Aorta (tissue), 5 donors: ENCODE measurements around the gene SLC39A6. TPM values are rescaled to one million over a fixed set of nuclear protein-coding genes. Genes with fewer than 3 reads are reported as not detected.
"Not testable (repeated sequence)": the region's sequence is repeated elsewhere in the genome, so short reads cannot be mapped to it uniquely, and the experiment has no call there.

ENCODE experiments used
- ATAC-seq: fragments of 200-7000 bp; cut with Tn5 transposase; one replicate; pipeline ENCODE4 v1.9.1; 2022; ENCODE audit warnings: moderate library complexity; ENCODE audit not compliant: low FRiP score
- DNase-seq, 2 donors: peaks; one replicate each; pipeline ENCODE4 v3.0.0-alpha.2; 2020
- H3K27ac ChIP-seq, 2 donors: one replicate each; pipeline ENCODE4 v1.5.1; 2013; ENCODE audit warnings: low read length in 2 of 2, mild to moderate bottlenecking in 2 of 2, moderate library complexity in 2 of 2, control low read depth in 1 of 2, inconsistent platforms in 1 of 2, low read depth in 1 of 2
- H3K27me3 ChIP-seq, 2 donors: one replicate each; pipeline ENCODE4 v1.6.1; 2013; ENCODE audit warnings: control low read depth in 1 of 2, low read length in 1 of 2, mild to moderate bottlenecking in 1 of 2, moderate library complexity in 1 of 2; ENCODE audit not compliant: insufficient read depth in 2 of 2, control insufficient read depth in 1 of 2
- H3K36me3 ChIP-seq, 2 donors: one replicate each; pipeline ENCODE4 v1.6.1; 2013; ENCODE audit warnings: control low read depth in 1 of 2, low read length in 1 of 2, mild to moderate bottlenecking in 1 of 2; ENCODE audit not compliant: insufficient read depth in 2 of 2, control insufficient read depth in 1 of 2
- H3K4me1 ChIP-seq, 2 donors: one replicate each; pipeline ENCODE4 v1.6.1; 2013; ENCODE audit warnings: low read length in 2 of 2, control low read depth in 1 of 2, mild to moderate bottlenecking in 1 of 2, moderate library complexity in 1 of 2; ENCODE audit not compliant: insufficient read depth in 2 of 2, control insufficient read depth in 1 of 2
- H3K4me3 ChIP-seq, 2 donors: one replicate each; pipeline ENCODE4 v1.5.1; 2013; ENCODE audit warnings: low read length in 2 of 2, control low read depth in 1 of 2, mild to moderate bottlenecking in 1 of 2
- H3K9me3 ChIP-seq: one replicate; pipeline ENCODE4 v1.6.1; 2013; ENCODE audit warnings: mild to moderate bottlenecking, low read length; ENCODE audit not compliant: control insufficient read depth
- WGBS, 2 donors: extraction: QIAGEN DNeasy Blood & Tissue Kit; methylation state at CpG; one replicate each; pipeline ENCODE4 v1.1.7; 2013; 5-methylcytosine and 5-hydroxymethylcytosine counted together
- intact Hi-C, 2 donors: fragments of 100-400 bp; cut with DNase I; formaldehyde crosslinking; loops; one replicate each; pipeline versions ENCODE4 v1.14.2 to v1.15.0; 2022
- polyA plus RNA-seq, 2 donors: library from polyadenylated mRNA; stranded (reverse); fragments of 200-250 nt; gene quantifications; one replicate each; pipeline ENCODE4 v1.2.3, GENCODE V29; 2013
- total RNA-seq, 2 donors: library from RNA; stranded (reverse); fragmentation: NEBNext Ultra II Directional; extraction: Animal tissue kit (Norgen Biotek cat#: 25700); gene quantifications; one replicate each; pipeline ENCODE4 v1.2.1, GENCODE V29; 2021
- donor health status: healthy with polysubstance abuse.
- donor health status: Bipolar disorder and iron deficiency.
- donor health status: DM: no; HTN: no; CAD: no.
- donor health status: DM: no; HTN: no; CAD: no.
- donor health status: DM: yes; HTN: yes; CAD: no.

Gene SLC39A6
- total and polyA plus RNA-seq, 4 donors = 21.6 to 39.4 (median 28.4) TPM

GRCh38 chr18:36116771-36117170 lies 12.4 kb downstream of the SLC39A6 start:
- H3K4me1 ChIP-seq, DNase-seq, H3K9me3 ChIP-seq, ATAC-seq, H3K4me3 ChIP-seq, H3K36me3 ChIP-seq, H3K27me3 ChIP-seq, intact Hi-C loops, H3K27ac ChIP-seq: not testable (repeated sequence)
- 91 to 94% methylated on average over 11 of the region's 11 CpGs for WGBS, 2 donors

DNA sequence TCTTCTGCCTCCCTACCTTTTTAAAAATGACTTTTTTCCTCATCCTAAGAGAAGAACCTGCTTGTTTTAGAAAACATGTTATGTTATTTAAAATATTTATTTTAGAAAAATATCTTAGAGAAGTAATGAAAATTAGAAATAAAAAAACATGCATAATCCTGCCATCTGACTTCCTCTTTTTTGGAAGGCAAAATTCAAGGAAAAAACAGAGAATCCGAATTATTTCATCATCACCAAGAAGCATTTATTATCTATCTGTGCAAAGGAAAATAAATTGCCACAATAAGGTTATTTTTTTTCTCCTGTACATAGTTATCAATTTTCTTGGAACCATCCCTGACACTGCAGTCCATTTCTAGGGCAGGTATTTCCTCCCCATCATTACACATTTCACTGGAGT lies 14.4 kb downstream of the SLC39A6 start:
- DNase-seq (no peak), ATAC-seq (no peak)
- no peaks in the 10 kb centered on the region for H3K9me3 ChIP-seq
- H3K4me1 ChIP-seq = no peaks in the 10 kb centered on the region
- H3K36me3 ChIP-seq = peaks cover 5 to 7% of the 10 kb centered on the region in 2 donors
- H3K4me3 ChIP-seq = no peak overlapping the region
- intact Hi-C loops = no loop called here
- H3K27ac ChIP-seq = no peak overlapping the region
- WGBS, 2 donors = 96 to 100% methylated on average over 1 of the region's 1 CpG
- no peaks in the 10 kb centered on the region for H3K27me3 ChIP-seq

DNA sequence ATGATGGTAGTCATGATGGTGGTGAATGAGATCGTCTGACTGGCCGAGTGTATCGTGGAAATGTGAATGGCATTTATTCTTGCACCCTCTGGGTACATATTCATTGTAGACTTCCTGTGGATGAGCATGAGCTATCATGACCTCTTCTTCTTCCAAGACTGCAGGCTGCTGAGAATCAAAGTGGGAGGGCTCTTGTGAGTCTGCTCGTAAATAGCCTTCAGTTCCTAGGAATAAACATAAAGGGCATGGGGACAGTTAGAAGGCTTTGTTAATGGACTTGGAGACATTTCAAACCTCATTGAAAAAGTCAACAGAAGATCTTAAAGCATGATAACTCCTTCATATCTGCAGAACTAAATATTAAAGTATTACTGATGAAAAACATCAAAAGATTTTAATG lies 14.9 kb downstream of the SLC39A6 start:
- Histone ChIP-seq H3K4me1 (no peaks in the 10 kb centered on the region), H3K36me3 (peaks cover 5 to 7% of the 10 kb centered on the region in 2 donors)

GRCh38 chr18:36112302-36112701 lies 16.8 kb downstream of the SLC39A6 start:
- no peaks in the 10 kb centered on the region for H3K9me3 ChIP-seq
- DNase-seq = no peak
- no peaks in the 10 kb centered on the region for H3K27me3 ChIP-seq
- no peak overlapping the region for H3K4me3 ChIP-seq
- ATAC-seq = no peak
- intact Hi-C loops = no loop called here
- H3K27ac ChIP-seq = no peak overlapping the region
- H3K36me3 ChIP-seq = peaks cover 5 to 7% of the 10 kb centered on the region in 2 donors
- no peaks in the 10 kb centered on the region for H3K4me1 ChIP-seq

More for the DNA sequence above, 14.9 kb downstream of the SLC39A6 start:
- intact Hi-C loops = no loop called here
- no peaks in the 10 kb centered on the region for H3K27me3 ChIP-seq
- DNase-seq (no peak), ATAC-seq (no peak)
- no peak overlapping the region for H3K27ac ChIP-seq
- no peaks in the 10 kb centered on the region for H3K9me3 ChIP-seq
- no peak overlapping the region for H3K4me3 ChIP-seq
- 89% methylated on average over 4 of the region's 4 CpGs for WGBS, 2 donors

DNA sequence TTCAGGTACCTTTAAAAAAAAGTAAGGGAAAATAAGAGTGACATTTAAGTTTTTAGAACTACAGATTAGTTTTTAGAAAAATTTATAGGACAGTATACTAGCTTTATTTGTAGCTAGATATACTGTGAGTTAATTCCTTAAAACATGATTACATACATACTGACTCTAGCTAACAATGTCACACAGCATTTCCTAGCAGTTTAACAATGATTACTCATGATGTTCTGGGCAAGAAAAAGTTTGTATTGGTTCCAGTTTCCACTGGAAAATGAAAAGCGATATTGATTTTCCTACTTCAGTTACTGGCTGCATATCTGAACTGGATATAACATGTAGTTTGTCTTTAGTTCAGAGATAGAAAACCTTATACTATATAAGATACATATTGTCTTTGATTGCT lies 19.4 kb downstream of the SLC39A6 start:
- no peaks in the 10 kb centered on the region for H3K4me1 ChIP-seq
- 88 to 90% methylated on average over 1 of the region's 1 CpG for WGBS, 2 donors
- H3K9me3 ChIP-seq = no peaks in the 10 kb centered on the region
- no peak overlapping the region for H3K4me3 ChIP-seq
- H3K27ac ChIP-seq = no peak overlapping the region
- DNase-seq = no peak
- ATAC-seq = no peak
- H3K36me3 ChIP-seq = peaks cover 5 to 7% of the 10 kb centered on the region in 2 donors
- H3K27me3 ChIP-seq = no peaks in the 10 kb centered on the region
- intact Hi-C loops = no loop called here

DNA sequence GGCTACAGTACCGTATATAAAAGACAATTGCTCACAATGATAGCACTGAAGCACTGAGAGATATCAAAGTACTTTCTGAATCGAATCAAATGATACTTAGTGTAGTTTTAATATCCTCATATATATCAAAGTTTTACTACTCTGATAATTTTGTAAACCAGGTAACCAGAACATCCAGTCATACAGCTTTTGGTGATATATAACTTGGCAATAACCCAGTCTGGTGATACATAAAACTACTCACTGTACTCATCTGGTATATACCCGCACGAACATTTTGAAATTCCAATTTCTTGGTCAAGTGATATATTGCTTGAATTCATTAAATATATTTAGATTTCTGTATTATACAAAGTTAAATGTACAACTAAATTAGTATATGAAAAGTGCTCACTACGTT lies 20.5 kb downstream of the SLC39A6 start:
- no peak overlapping the region for H3K27ac ChIP-seq
- H3K9me3 ChIP-seq = no peaks in the 10 kb centered on the region
- peaks cover 3 to 5% of the 10 kb centered on the region in 2 donors for H3K36me3 ChIP-seq
- no peaks in the 10 kb centered on the region for H3K4me1 ChIP-seq
- DNase-seq = no peak
- intact Hi-C loops = no loop called here
- H3K4me3 ChIP-seq = no peak overlapping the region
- no peak for ATAC-seq
- no peaks in the 10 kb centered on the region for H3K27me3 ChIP-seq
- WGBS, 2 donors = 91 to 92% methylated on average over 5 of the region's 5 CpGs

DNA sequence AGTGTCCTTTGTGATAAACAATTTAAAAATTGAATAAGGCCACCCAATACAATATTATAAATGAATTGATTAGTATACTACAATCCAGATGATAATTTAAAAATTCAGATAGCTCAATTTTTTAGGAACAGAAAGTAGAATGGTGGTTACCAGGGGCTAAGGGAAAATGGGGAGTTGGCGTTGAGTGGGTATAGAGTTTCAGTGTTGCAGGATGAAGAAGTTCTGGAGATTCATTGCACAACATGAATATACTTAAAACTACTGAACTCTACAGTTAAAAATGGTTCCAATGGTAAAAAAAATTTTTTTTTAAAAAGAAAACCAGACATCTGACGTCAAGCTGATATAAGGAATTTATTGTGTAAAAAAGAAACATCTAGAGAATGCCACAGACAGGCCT lies 20.9 kb downstream of the SLC39A6 start:
- 47 to 50% methylated on average over 2 of the region's 2 CpGs for WGBS, 2 donors
- H3K27ac ChIP-seq = no peak overlapping the region
- ATAC-seq = no peak
- DNase-seq = no peak
- H3K4me3 ChIP-seq = no peak overlapping the region
- intact Hi-C loops = no loop called here
- no peaks in the 10 kb centered on the region for H3K9me3 ChIP-seq
- no peaks in the 10 kb centered on the region for H3K4me1 ChIP-seq
- H3K36me3 ChIP-seq = peaks cover 2 to 5% of the 10 kb centered on the region in 2 donors
- no peaks in the 10 kb centered on the region for H3K27me3 ChIP-seq

GRCh38 chr18:36107477-36107876 lies 21.7 kb downstream of the SLC39A6 start:
- no peaks in the 10 kb centered on the region for H3K4me1 ChIP-seq
- ATAC-seq (no peak), DNase-seq (no peak)
- H3K36me3 ChIP-seq = peaks cover 1 to 3% of the 10 kb centered on the region in 2 donors
- H3K27me3 ChIP-seq = no peaks in the 10 kb centered on the region
- H3K27ac ChIP-seq = no peak overlapping the region
- H3K4me3 ChIP-seq = no peak overlapping the region
- intact Hi-C loops = no loop called here
- no peaks in the 10 kb centered on the region for H3K9me3 ChIP-seq

DNA sequence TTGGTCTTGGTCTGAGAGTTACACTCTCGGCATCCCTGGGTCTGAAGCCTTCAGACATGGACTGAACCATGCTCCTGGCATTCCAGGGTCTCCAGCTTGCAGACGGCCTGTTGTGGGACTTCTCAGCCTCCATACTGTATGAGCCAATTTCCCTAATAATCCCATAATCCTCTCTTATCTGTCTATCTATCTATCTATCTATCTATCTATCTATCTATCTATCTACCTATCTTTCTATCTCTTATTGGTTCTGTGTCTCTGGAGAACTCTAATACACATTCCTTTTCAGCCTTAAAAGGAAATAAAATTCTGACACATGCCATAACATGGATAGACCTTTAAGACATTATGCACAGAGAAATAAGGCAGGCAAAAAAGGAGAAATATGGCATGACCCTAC lies 24.4 kb downstream of the SLC39A6 start:
- no peak for ATAC-seq
- no peak for DNase-seq
- Histone ChIP-seq H3K36me3 (no peaks in the 10 kb centered on the region), H3K27ac (no peak overlapping the region), H3K4me3 (no peak overlapping the region), H3K4me1 (no peaks in the 10 kb centered on the region), H3K27me3 (no peaks in the 10 kb centered on the region), H3K9me3 (peaks cover 3% of the 10 kb centered on the region)
- intact Hi-C loops = no loop called here
- WGBS, 2 donors = 88% methylated on average over 2 of the region's 2 CpGs
